Measurements from ENCODE around the gene TRAPPC8. TPM values are rescaled to one million over a fixed set of nuclear protein-coding genes. Genes with fewer than 3 reads are reported as not detected.

Gene TRAPPC8
- total RNA-seq, 2 donors from 2014 or later, result 27.0 to 45.4 TPM

- Histone ChIP-seq H3K27me3 (replicated peaks; ENCODE audit: insufficient read depth) (no peaks in the 10 kb centered on the region), H3K4me1 (replicated peaks) (no peaks in the 10 kb centered on the region), H3K9me3 (no peaks in the 10 kb centered on the region), H3K27ac (no peak overlapping the region), H3K4me3 (no peak overlapping the region), H3K36me3 (no peaks in the 10 kb centered on the region)
- 35% methylated on average over 2 of the region's 2 CpGs for WGBS
- TF ChIP-seq POLR2AphosphoS5 (IDR thresholded peaks at IDR 0.05) (no peak), POLR2A (IDR thresholded peaks at IDR 0.05) (no peak)
- TF ChIP-seq, protein P1, sequence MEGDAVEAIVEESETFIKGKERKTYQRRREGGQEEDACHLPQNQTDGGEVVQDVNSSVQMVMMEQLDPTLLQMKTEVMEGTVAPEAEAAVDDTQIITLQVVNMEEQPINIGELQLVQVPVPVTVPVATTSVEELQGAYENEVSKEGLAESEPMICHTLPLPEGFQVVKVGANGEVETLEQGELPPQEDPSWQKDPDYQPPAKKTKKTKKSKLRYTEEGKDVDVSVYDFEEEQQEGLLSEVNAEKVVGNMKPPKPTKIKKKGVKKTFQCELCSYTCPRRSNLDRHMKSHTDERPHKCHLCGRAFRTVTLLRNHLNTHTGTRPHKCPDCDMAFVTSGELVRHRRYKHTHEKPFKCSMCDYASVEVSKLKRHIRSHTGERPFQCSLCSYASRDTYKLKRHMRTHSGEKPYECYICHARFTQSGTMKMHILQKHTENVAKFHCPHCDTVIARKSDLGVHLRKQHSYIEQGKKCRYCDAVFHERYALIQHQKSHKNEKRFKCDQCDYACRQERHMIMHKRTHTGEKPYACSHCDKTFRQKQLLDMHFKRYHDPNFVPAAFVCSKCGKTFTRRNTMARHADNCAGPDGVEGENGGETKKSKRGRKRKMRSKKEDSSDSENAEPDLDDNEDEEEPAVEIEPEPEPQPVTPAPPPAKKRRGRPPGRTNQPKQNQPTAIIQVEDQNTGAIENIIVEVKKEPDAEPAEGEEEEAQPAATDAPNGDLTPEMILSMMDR (IDR thresholded peaks at IDR 0.05), result no peak
- intact Hi-C loops (cut with DNase I), result no loop called here
- no peak for DNase-seq (ENCODE audit: low spot score)
Observed at GRCh38 chr18:31875301-31875700, 67.6 kb downstream of the TRAPPC8 start.

GRCh38 chr18:31863103-31863502 is 79.8 kb downstream of the TRAPPC8 start:
- WGBS, result 95% methylated on average over 1 of the region's 1 CpG

GRCh38 chr18:31860488-31860887 is 82.4 kb downstream of the TRAPPC8 start:
- Histone ChIP-seq H3K4me3 (no peak overlapping the region), H3K27ac (no peak overlapping the region), H3K27me3 (replicated peaks; ENCODE audit: insufficient read depth) (no peaks in the 10 kb centered on the region), H3K9me3 (no peaks in the 10 kb centered on the region), H3K36me3 (no peaks in the 10 kb centered on the region), H3K4me1 (replicated peaks) (no peaks in the 10 kb centered on the region)
- intact Hi-C loops (cut with DNase I), result no loop called here
- TF ChIP-seq, protein P1 (IDR thresholded peaks at IDR 0.05), result no peak
- TF ChIP-seq POLR2AphosphoS5 (IDR thresholded peaks at IDR 0.05) (no peak), POLR2A (IDR thresholded peaks at IDR 0.05) (no peak)
- DNase-seq (ENCODE audit: low spot score), result no peak

More at GRCh38 chr18:31863103-31863502, 79.8 kb downstream of the TRAPPC8 start:
- intact Hi-C loops (cut with DNase I), result no loop called here
- Histone ChIP-seq H3K9me3 (no peaks in the 10 kb centered on the region), H3K4me3 (no peak overlapping the region), H3K27me3 (replicated peaks; ENCODE audit: insufficient read depth) (no peaks in the 10 kb centered on the region), H3K36me3 (no peaks in the 10 kb centered on the region), H3K4me1 (replicated peaks) (no peaks in the 10 kb centered on the region), H3K27ac (no peak overlapping the region)
- no peak for DNase-seq (ENCODE audit: low spot score)
- TF ChIP-seq, protein P1 (IDR thresholded peaks at IDR 0.05), result no peak
- no peak for TF ChIP-seq POLR2AphosphoS5 (IDR thresholded peaks at IDR 0.05)
- TF ChIP-seq POLR2A (IDR thresholded peaks at IDR 0.05), result no peak

- no peaks in the 10 kb centered on the region for H3K36me3 ChIP-seq
- H3K27me3 ChIP-seq (replicated peaks; ENCODE audit: insufficient read depth), result no peaks in the 10 kb centered on the region
- TF ChIP-seq POLR2A (IDR thresholded peaks at IDR 0.05), result no peak
- no peak for TF ChIP-seq POLR2AphosphoS5 (IDR thresholded peaks at IDR 0.05)
- TF ChIP-seq, protein P1 (IDR thresholded peaks at IDR 0.05), result no peak
- intact Hi-C loops (cut with DNase I), result no loop called here
- H3K4me3 ChIP-seq, result no peak overlapping the region
- no peak overlapping the region for H3K27ac ChIP-seq
- no peak for DNase-seq (ENCODE audit: low spot score)
- WGBS, result 77% methylated on average over 6 of the region's 6 CpGs
- no peaks in the 10 kb centered on the region for H3K9me3 ChIP-seq
- H3K4me1 ChIP-seq (replicated peaks), result no peaks in the 10 kb centered on the region
Observed at GRCh38 chr18:31857526-31858106, 85.3 kb downstream of the TRAPPC8 start.

GRCh38 chr18:31850844-31851243 is 92.1 kb downstream of the TRAPPC8 start:
- TF ChIP-seq, protein P1 (IDR thresholded peaks at IDR 0.05), result no peak
- TF ChIP-seq POLR2AphosphoS5 (IDR thresholded peaks at IDR 0.05) (no peak), POLR2A (IDR thresholded peaks at IDR 0.05) (no peak)
- Histone ChIP-seq H3K4me1 (replicated peaks) (no peaks in the 10 kb centered on the region), H3K36me3 (no peaks in the 10 kb centered on the region)

More at GRCh38 chr18:31850844-31851243, 92.1 kb downstream of the TRAPPC8 start:
- H3K9me3 ChIP-seq, result no peaks in the 10 kb centered on the region
- no peak overlapping the region for H3K27ac ChIP-seq
- intact Hi-C loops (cut with DNase I), result no loop called here
- no peak for DNase-seq (ENCODE audit: low spot score)
- 76% methylated on average over 1 of the region's 1 CpG for WGBS
- H3K4me3 ChIP-seq, result no peak overlapping the region
- H3K27me3 ChIP-seq (replicated peaks; ENCODE audit: insufficient read depth), result no peaks in the 10 kb centered on the region

Data from prostate gland (tissue), 2 donors.